Measurements from ENCODE around the gene IFNL1.
"Not testable (repeated sequence)": the region's sequence is repeated elsewhere in the genome, so short reads cannot be mapped to it uniquely, and the experiment has no call there.

DNA sequence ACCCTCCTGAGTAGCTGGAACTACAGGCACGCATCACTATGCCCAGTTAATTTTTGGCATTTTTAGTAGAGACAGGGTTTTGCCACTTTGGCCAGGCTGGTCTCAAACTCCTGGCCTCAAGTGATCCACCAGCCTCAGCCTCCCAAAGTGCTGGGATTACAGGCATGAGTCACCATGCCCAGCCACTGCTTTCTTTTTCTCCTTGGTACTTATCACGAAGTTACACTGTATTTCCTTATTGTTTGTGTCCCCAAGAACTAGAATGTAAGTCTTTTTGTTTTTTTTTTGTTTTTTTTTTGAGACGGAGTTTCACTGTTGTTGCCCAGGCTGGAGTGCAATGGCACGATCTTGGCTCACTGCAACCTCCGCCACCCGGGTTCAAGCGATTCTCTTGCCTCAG lies 43.9 kb downstream of the IFNL1 start:
- TF ChIP-seq, protein P1, sequence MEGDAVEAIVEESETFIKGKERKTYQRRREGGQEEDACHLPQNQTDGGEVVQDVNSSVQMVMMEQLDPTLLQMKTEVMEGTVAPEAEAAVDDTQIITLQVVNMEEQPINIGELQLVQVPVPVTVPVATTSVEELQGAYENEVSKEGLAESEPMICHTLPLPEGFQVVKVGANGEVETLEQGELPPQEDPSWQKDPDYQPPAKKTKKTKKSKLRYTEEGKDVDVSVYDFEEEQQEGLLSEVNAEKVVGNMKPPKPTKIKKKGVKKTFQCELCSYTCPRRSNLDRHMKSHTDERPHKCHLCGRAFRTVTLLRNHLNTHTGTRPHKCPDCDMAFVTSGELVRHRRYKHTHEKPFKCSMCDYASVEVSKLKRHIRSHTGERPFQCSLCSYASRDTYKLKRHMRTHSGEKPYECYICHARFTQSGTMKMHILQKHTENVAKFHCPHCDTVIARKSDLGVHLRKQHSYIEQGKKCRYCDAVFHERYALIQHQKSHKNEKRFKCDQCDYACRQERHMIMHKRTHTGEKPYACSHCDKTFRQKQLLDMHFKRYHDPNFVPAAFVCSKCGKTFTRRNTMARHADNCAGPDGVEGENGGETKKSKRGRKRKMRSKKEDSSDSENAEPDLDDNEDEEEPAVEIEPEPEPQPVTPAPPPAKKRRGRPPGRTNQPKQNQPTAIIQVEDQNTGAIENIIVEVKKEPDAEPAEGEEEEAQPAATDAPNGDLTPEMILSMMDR (IDR thresholded peaks at IDR 0.05) = not testable (repeated sequence)
- TF ChIP-seq POLR2A, EP300 (IDR thresholded peaks at IDR 0.05): not testable (repeated sequence)

Data from tibial nerve (tissue), 4 donors.